ENCODE measurements around the gene NUBPL. TPM values are rescaled to one million over a fixed set of nuclear protein-coding genes. Genes with fewer than 3 reads are reported as not detected.

NUBPL gene
- total RNA-seq, 4 donors from 2014 or later, result 7.5 to 28.9 (median 11.9) TPM

DNA sequence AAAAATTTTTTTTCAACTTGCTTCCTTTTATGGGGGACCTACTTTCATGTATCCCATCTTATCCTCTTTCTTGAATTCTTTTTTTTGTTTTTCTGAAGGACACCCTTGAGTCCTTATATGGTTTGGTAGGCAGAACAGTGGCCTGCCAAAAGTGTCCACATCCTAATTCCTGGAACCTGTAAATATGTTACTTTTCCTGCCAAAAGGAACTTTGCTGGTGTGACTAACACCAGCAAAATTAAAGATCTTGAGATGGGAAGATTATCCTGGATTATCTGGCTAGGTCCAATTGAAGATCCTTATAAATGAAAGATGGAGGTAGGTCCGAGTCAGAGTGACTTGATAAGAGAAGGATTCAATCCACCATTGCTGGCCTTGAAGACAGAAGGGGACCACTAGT lies 5.3 kb downstream of the NUBPL start:
- no peak for DNase-seq (ENCODE audit: low spot score in 2 of 2)
- Histone ChIP-seq H3K4me1 (peaks cover 31% of the 10 kb centered on the region), H3K9me3 (no peaks in the 10 kb centered on the region), H3K36me3 (no peaks in the 10 kb centered on the region), H3K4me3 (no peak overlapping the region), H3K27ac (no peak overlapping the region), H3K27me3 (no peaks in the 10 kb centered on the region)
- no peak for TF ChIP-seq POLR2A (IDR thresholded peaks at IDR 0.05)
- TF ChIP-seq, protein P1, sequence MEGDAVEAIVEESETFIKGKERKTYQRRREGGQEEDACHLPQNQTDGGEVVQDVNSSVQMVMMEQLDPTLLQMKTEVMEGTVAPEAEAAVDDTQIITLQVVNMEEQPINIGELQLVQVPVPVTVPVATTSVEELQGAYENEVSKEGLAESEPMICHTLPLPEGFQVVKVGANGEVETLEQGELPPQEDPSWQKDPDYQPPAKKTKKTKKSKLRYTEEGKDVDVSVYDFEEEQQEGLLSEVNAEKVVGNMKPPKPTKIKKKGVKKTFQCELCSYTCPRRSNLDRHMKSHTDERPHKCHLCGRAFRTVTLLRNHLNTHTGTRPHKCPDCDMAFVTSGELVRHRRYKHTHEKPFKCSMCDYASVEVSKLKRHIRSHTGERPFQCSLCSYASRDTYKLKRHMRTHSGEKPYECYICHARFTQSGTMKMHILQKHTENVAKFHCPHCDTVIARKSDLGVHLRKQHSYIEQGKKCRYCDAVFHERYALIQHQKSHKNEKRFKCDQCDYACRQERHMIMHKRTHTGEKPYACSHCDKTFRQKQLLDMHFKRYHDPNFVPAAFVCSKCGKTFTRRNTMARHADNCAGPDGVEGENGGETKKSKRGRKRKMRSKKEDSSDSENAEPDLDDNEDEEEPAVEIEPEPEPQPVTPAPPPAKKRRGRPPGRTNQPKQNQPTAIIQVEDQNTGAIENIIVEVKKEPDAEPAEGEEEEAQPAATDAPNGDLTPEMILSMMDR (IDR thresholded peaks at IDR 0.05), result peak in 1 of 2 donors; percentile 4
- TF ChIP-seq POLR2AphosphoS5 (IDR thresholded peaks at IDR 0.05), result no peak
- WGBS, result 49% methylated on average over 1 of the region's 1 CpG

DNA sequence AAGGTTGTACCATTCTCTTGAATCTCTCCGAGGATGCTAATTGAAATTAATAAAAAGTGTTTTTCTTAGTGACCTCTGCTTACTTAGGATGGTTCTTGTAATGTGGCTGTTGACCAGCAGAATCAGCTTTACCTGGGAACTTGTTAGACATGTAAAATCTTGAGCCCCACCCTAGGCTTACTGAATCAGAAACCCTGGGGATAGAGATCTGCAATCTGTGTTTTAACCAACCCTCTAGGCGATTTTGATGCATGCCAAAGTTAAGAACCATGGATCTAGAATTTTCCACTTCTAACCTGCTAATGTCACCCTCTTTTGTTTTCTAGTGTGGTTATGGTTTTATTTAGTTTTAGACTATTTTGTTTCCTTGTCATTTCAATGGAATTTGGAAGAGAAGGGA lies 6.5 kb downstream of the NUBPL start:
- Histone ChIP-seq H3K9me3 (no peaks in the 10 kb centered on the region), H3K36me3 (no peaks in the 10 kb centered on the region), H3K4me3 (no peak overlapping the region), H3K27me3 (no peaks in the 10 kb centered on the region), H3K27ac (no peak overlapping the region), H3K4me1 (peaks cover 23% of the 10 kb centered on the region)
- TF ChIP-seq, protein P1 (IDR thresholded peaks at IDR 0.05), result no peak
- no peak for TF ChIP-seq EP300 (IDR thresholded peaks at IDR 0.05)
- no peak for TF ChIP-seq POLR2AphosphoS5 (IDR thresholded peaks at IDR 0.05)
- no peak for TF ChIP-seq POLR2A (IDR thresholded peaks at IDR 0.05)
- no peak for DNase-seq (ENCODE audit: low spot score in 2 of 2)
- 59% methylated on average over 2 of the region's 2 CpGs for WGBS

DNA sequence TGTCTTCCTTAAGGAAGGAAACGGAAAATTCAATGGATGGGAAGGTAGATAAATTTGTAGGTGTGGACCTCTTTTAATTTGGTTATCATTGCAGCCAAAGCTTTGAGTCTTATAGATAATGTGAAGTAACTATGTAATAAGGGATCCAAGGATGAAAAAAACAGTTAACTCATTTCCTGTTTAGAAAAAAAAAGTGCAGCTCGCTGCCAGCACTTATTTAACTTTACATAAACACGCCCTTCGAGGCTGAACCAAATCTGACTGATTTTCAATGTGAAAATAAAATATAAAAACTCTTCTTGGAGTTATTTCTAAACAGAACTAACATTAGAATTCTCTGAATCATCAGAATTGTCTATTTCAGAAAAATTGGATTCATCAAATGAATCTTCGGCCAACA lies 7.0 kb downstream of the NUBPL start:
- Histone ChIP-seq H3K36me3 (no peaks in the 10 kb centered on the region), H3K27me3 (no peaks in the 10 kb centered on the region), H3K4me1 (peaks cover 23% of the 10 kb centered on the region), H3K27ac (no peak overlapping the region), H3K9me3 (no peaks in the 10 kb centered on the region), H3K4me3 (no peak overlapping the region)
- DNase-seq (ENCODE audit: low spot score in 2 of 2), result no peak
- TF ChIP-seq EP300 (IDR thresholded peaks at IDR 0.05) (no peak), POLR2AphosphoS5 (IDR thresholded peaks at IDR 0.05) (no peak), POLR2A (IDR thresholded peaks at IDR 0.05) (no peak)
- TF ChIP-seq, protein P1 (IDR thresholded peaks at IDR 0.05), result no peak
- 32% methylated on average over 5 of the region's 5 CpGs for WGBS

DNA sequence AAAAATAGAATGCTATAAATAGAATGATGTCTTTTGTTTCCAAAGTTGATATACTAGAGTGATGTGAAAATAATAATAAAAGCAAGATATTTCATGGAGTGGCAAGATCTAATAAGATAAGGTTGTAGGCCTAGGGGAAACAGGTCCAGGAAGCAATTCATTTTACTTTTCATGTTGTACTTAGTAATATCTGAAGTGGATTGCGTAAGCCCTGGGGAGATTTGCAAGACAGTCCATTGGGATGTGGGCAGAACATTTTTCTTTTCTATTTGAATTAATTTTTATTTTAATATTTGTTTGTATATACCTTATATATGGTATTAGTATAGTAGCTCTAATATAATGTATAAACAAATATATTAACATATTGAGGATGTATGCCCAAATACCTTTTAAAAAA lies 7.5 kb downstream of the NUBPL start:
- DNase-seq (ENCODE audit: low spot score in 2 of 2), result no peak
- H3K27me3 ChIP-seq, result no peaks in the 10 kb centered on the region
- no peak overlapping the region for H3K27ac ChIP-seq
- peaks cover 20% of the 10 kb centered on the region for H3K4me1 ChIP-seq
- TF ChIP-seq, protein P1 (IDR thresholded peaks at IDR 0.05), result no peak
- no peak for TF ChIP-seq POLR2AphosphoS5 (IDR thresholded peaks at IDR 0.05)
- TF ChIP-seq EP300 (IDR thresholded peaks at IDR 0.05), result no peak
- TF ChIP-seq POLR2A (IDR thresholded peaks at IDR 0.05), result no peak
- no peaks in the 10 kb centered on the region for H3K9me3 ChIP-seq
- no peak overlapping the region for H3K4me3 ChIP-seq
- H3K36me3 ChIP-seq, result no peaks in the 10 kb centered on the region
- 65% methylated on average over 1 of the region's 1 CpG for WGBS

DNA sequence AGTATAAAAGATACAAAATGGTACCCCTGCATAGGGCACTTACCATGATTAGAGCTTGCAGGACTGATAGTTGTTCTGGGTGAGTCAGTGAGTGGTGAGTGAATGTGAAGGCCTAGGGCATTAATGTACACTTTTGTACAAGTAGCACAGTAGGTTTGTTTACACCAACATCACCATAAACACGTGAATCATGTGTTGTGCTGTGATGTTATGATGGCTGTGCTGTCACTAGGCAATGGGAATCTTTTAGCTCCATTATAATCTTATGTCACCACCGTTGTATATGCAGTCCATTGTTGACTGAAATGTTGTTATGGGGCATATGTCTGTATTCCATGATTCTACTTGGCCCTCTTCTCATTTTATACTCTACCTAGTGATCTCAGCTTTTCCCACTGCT lies 11.8 kb downstream of the NUBPL start:
- WGBS, result 84% methylated on average over 2 of the region's 2 CpGs
- no peak overlapping the region for H3K4me3 ChIP-seq
- no peaks in the 10 kb centered on the region for H3K36me3 ChIP-seq
- TF ChIP-seq EP300 (IDR thresholded peaks at IDR 0.05) (no peak), POLR2A (IDR thresholded peaks at IDR 0.05) (no peak), POLR2AphosphoS5 (IDR thresholded peaks at IDR 0.05) (no peak)
- TF ChIP-seq, protein P1 (IDR thresholded peaks at IDR 0.05), result no peak
- no peaks in the 10 kb centered on the region for H3K27me3 ChIP-seq
- no peak for DNase-seq (ENCODE audit: low spot score in 2 of 2)
- H3K27ac ChIP-seq, result no peak overlapping the region
- no peaks in the 10 kb centered on the region for H3K9me3 ChIP-seq
- peaks cover 12% of the 10 kb centered on the region for H3K4me1 ChIP-seq

All from suprapubic skin (tissue), 4 donors.